LHCN-M2 (cell line): Measurements from ENCODE around the gene TAF13. TPM values are rescaled to one million over a fixed set of nuclear protein-coding genes. Genes with fewer than 3 reads are reported as not detected.

Experiments used
- DNase-seq: peaks from one replicate; pipeline ENCODE4 v3.0.0-alpha.2; 2012; ENCODE audit warnings: low read depth
- polyA plus RNA-seq: library from polyadenylated mRNA; unstranded; fragments of >200 nt; gene quantifications from one replicate; pipeline ENCODE4 v1.2.1, GENCODE V29; 2012; ENCODE audit warnings: missing spikeins
- total RNA-seq: library from RNA; depleted of rRNA; stranded (reverse); fragments of >200 nt; gene quantifications from 2 replicates; pipeline ENCODE4 v1.2.3, GENCODE V29; 2014; rRNA removed

The TAF13 gene
- 67.0 and 72.4 TPM in 2 replicates for total RNA-seq
- 50.2 TPM for polyA plus RNA-seq

GRCh38 chr1:109075531-109076490, at the start of gene TAF13:
Gene TAF13, minus strand, starts transcription at chr1:109076003. Its CDS starts 56 bp downstream, at chr1:109075947.
- peak; percentile 95 for DNase-seq

- no peak for DNase-seq
Measured at GRCh38 chr1:109120356-109120755, 44.6 kb upstream of the TAF13 start.

GRCh38 chr1:109118089-109118488, 42.3 kb upstream of the TAF13 start:
- no peak for DNase-seq

- no peak for DNase-seq
Measured at GRCh38 chr1:109116286-109116685, 40.5 kb upstream of the TAF13 start.

- DNase-seq = no peak
Measured at GRCh38 chr1:109115685-109116084, 39.9 kb upstream of the TAF13 start.

- DNase-seq = no peak
Measured at GRCh38 chr1:109114342-109114674, 38.5 kb upstream of the TAF13 start.

GRCh38 chr1:109113590-109114341, 38.0 kb upstream of the TAF13 start, which contains the start of gene ELAPOR1:
Gene ELAPOR1, plus strand, starts transcription at chr1:109114115. Its CDS starts 69 bp downstream, at chr1:109114184.
- no peak for DNase-seq

- peak; percentile 86 for DNase-seq
Measured at GRCh38 chr1:109112652-109113285, 37.0 kb upstream of the TAF13 start.

GRCh38 chr1:109112056-109112651, 36.4 kb upstream of the TAF13 start:
- DNase-seq = peak; percentile 51

GRCh38 chr1:109111386-109112055, 35.7 kb upstream of the TAF13 start:
- no peak for DNase-seq

- DNase-seq = no peak
Measured at GRCh38 chr1:109109906-109110305, 34.1 kb upstream of the TAF13 start.

GRCh38 chr1:109107785-109108184, 32.0 kb upstream of the TAF13 start:
- DNase-seq = no peak

- no peak for DNase-seq
Measured at GRCh38 chr1:109105881-109106280, 30.1 kb upstream of the TAF13 start.

- DNase-seq = no peak
Measured at GRCh38 chr1:109104364-109105151, 28.8 kb upstream of the TAF13 start.

- peak; percentile 96 for DNase-seq
Measured at GRCh38 chr1:109099938-109100773, 24.4 kb upstream of the TAF13 start.

- DNase-seq = no peak
Measured at GRCh38 chr1:109096120-109096519, 20.3 kb upstream of the TAF13 start.

GRCh38 chr1:109095631-109096030, 19.8 kb upstream of the TAF13 start:
- DNase-seq = no peak

- DNase-seq = no peak
Measured at GRCh38 chr1:109094871-109095270, 19.1 kb upstream of the TAF13 start.

GRCh38 chr1:109094377-109094803, 18.6 kb upstream of the TAF13 start:
- DNase-seq = no peak
